Hepatocyte (in vitro differentiated cells): ENCODE results near the gene GAPT. TPM values are rescaled to one million over a fixed set of nuclear protein-coding genes. Genes with fewer than 3 reads are reported as not detected.

ENCODE experiments used
- DNase-seq: peaks from one replicate; pipeline ENCODE4 v3.0.0-alpha.2; 2016; ENCODE audit warnings: low spot score
- H2AFZ ChIP-seq: fragments of 200-600 bp; sonication (generic); 2 replicates; pipeline ENCODE4 v1.6.0; 2016; ENCODE audit warnings: antibody characterized with exemption, mild to moderate bottlenecking
- H3K27ac ChIP-seq: fragments of 200-600 bp; sonication (generic); 2 replicates; pipeline ENCODE4 v1.5.1; 2016; ENCODE audit warnings: mild to moderate bottlenecking
- H3K27me3 ChIP-seq: fragments of 200-600 bp; sonication (generic); 2 replicates; pipeline ENCODE4 v1.6.1; 2016
- H3K36me3 ChIP-seq: fragments of 200-600 bp; sonication (generic); replicated peaks from 2 replicates; pipeline ENCODE4 v1.5.1; 2016; ENCODE audit warnings: low read depth; ENCODE audit not compliant: insufficient read depth
- H3K4me1 ChIP-seq: fragments of 200-600 bp; sonication (generic); 2 replicates; pipeline ENCODE4 v1.5.1; 2016; ENCODE audit warnings: mild to moderate bottlenecking, moderate library complexity; ENCODE audit not compliant: insufficient read depth
- H3K4me2 ChIP-seq: fragments of 200-600 bp; sonication (generic); 2 replicates; pipeline ENCODE4 v1.6.0; 2016
- H3K4me3 ChIP-seq: fragments of 200-600 bp; sonication (generic); 2 replicates; pipeline ENCODE4 v1.5.1; 2016; ENCODE audit warnings: mild to moderate bottlenecking
- H3K79me2 ChIP-seq: fragments of 200-600 bp; sonication (generic); 2 replicates; pipeline ENCODE4 v1.6.0; 2017; ENCODE audit warnings: mild to moderate bottlenecking
- H3K9me2 ChIP-seq: fragments of 200-600 bp; sonication (generic); replicated peaks from 2 replicates; pipeline ENCODE4 v1.6.0; 2017; ENCODE audit warnings: mild to moderate bottlenecking; ENCODE audit not compliant: insufficient read depth
- H3K9me3 ChIP-seq: fragments of 200-600 bp; sonication (generic); 2 replicates; pipeline ENCODE4 v1.5.1; 2016; ENCODE audit warnings: low read depth, mild to moderate bottlenecking
- H4K20me1 ChIP-seq: fragments of 200-600 bp; sonication (generic); 2 replicates; pipeline ENCODE4 v1.6.0; 2016; ENCODE audit warnings: mild to moderate bottlenecking; ENCODE audit not compliant: insufficient read depth, poor library complexity, severe bottlenecking
- CTCF ChIP-seq: fragments of 200-600 bp; sonication (generic); IDR thresholded peaks from 2 replicates; pipeline ENCODE4 v1.5.1; 2016; ENCODE audit warnings: antibody characterized with exemption, mild to moderate bottlenecking; ENCODE audit not compliant: poor library complexity
- EZH2 ChIP-seq: fragments of 200-600 bp; sonication (generic); IDR thresholded peaks from 2 replicates; pipeline ENCODE4 v1.6.1; 2016; ENCODE audit warnings: antibody characterized with exemption, mild to moderate bottlenecking, borderline replicate concordance
- EZH2phosphoT487 ChIP-seq: fragments of 200-600 bp; sonication (generic); IDR thresholded peaks from one replicate; pipeline ENCODE4 v1.6.1; 2018; ENCODE audit warnings: antibody characterized with exemption, mild to moderate bottlenecking, low read depth, moderate library complexity; ENCODE audit not compliant: unreplicated experiment, severe bottlenecking
- WGBS: methylation state at CpG from one replicate; pipeline ENCODE4 v1.1.6; 2016; ENCODE audit warnings: low lambda C conversion rate; ENCODE audit errors: missing lambda C conversion rate; 5-methylcytosine and 5-hydroxymethylcytosine counted together
- polyA plus RNA-seq: library from polyadenylated mRNA; unstranded; fragments of >200 nt; fragmentation: Nextera tagmentation; extraction: Ambion mirVana; gene quantifications from 2 replicates; pipeline ENCODE4 v1.2.1, GENCODE V29; 2016
- total RNA-seq: library from RNA; depleted of rRNA; stranded (reverse); fragments of >200 nt; gene quantifications from 2 replicates; pipeline ENCODE4 v1.2.3, GENCODE V29; 2014

The GAPT gene
- total and polyA plus RNA-seq, 2 experiments from 2014 or later, result not detected

GRCh38 chr5:58451732-58452565 is 39.3 kb upstream of the GAPT start:
- H3K4me1 ChIP-seq, result peaks cover 15% of the 10 kb centered on the region
- H3K79me2 ChIP-seq, result peaks cover 31% of the 10 kb centered on the region
- H3K27ac ChIP-seq, result peak overlapping the region; percentile 0
- no peak for TF ChIP-seq CTCF
- no peak for TF ChIP-seq EZH2
- TF ChIP-seq EZH2phosphoT487, result no peak
- no peaks in the 10 kb centered on the region for H3K9me3 ChIP-seq
- DNase-seq, result no peak
- 92% methylated on average over 8 of the region's 8 CpGs for WGBS
- H2AFZ ChIP-seq, result no peak overlapping the region
- H3K27me3 ChIP-seq, result no peaks in the 10 kb centered on the region
- H3K9me2 ChIP-seq, result no peaks in the 10 kb centered on the region
- H3K36me3 ChIP-seq, result peaks cover 7% of the 10 kb centered on the region
- peaks cover 38% of the 10 kb centered on the region for H4K20me1 ChIP-seq
- H3K4me2 ChIP-seq, result no peak overlapping the region
- no peak overlapping the region for H3K4me3 ChIP-seq

GRCh38 chr5:58452566-58453258 is 38.5 kb upstream of the GAPT start:
- no peak overlapping the region for H2AFZ ChIP-seq
- H3K27me3 ChIP-seq, result no peaks in the 10 kb centered on the region
- no peaks in the 10 kb centered on the region for H3K9me2 ChIP-seq
- peaks cover 9% of the 10 kb centered on the region for H3K36me3 ChIP-seq
- TF ChIP-seq EZH2 (no peak), EZH2phosphoT487 (no peak), CTCF (no peak)
- peaks cover 39% of the 10 kb centered on the region for H3K79me2 ChIP-seq
- H3K4me2 ChIP-seq, result no peak overlapping the region
- peaks cover 42% of the 10 kb centered on the region for H4K20me1 ChIP-seq
- peaks cover 15% of the 10 kb centered on the region for H3K4me1 ChIP-seq
- H3K9me3 ChIP-seq, result no peaks in the 10 kb centered on the region
- WGBS, result 83% methylated on average over 3 of the region's 3 CpGs
- H3K27ac ChIP-seq, result peak overlapping the region; percentile 0
- H3K4me3 ChIP-seq, result no peak overlapping the region
- DNase-seq, result no peak

GRCh38 chr5:58453306-58453705 is 37.9 kb upstream of the GAPT start:
- peaks cover 15% of the 10 kb centered on the region for H3K4me1 ChIP-seq
- H4K20me1 ChIP-seq, result peaks cover 46% of the 10 kb centered on the region
- H3K36me3 ChIP-seq, result peaks cover 10% of the 10 kb centered on the region
- peaks cover 45% of the 10 kb centered on the region for H3K79me2 ChIP-seq
- H3K9me2 ChIP-seq, result no peaks in the 10 kb centered on the region
- peak overlapping the region; percentile 92 for H3K4me2 ChIP-seq
- no peaks in the 10 kb centered on the region for H3K27me3 ChIP-seq
- no peak for DNase-seq
- H3K27ac ChIP-seq, result no peak overlapping the region
- no peak for TF ChIP-seq EZH2phosphoT487
- no peak for TF ChIP-seq CTCF
- no peak for TF ChIP-seq EZH2
- no peak overlapping the region for H3K4me3 ChIP-seq
- no peak overlapping the region for H2AFZ ChIP-seq
- H3K9me3 ChIP-seq, result no peaks in the 10 kb centered on the region
